K562 (cell line): Measurements from ENCODE around the gene ZBTB20.

ENCODE experiments used
- BRF1 ChIP-seq: IDR thresholded peaks from 3 replicates; pipeline ENCODE4 v1.6.1; 2011; ENCODE audit warnings: borderline replicate concordance, mild to moderate bottlenecking; ENCODE audit not compliant: insufficient read length; ENCODE audit errors: extremely low read depth
- ZC3H8 ChIP-seq: fragments of 450-650 bp; IDR thresholded peaks from 2 replicates; pipeline ENCODE4 v1.6.1; 2017
- TF ChIP-seq, protein P1 (sequence below), 3 experiments: IDR thresholded peaks in 2 of 3; conservative IDR thresholded peaks in 1 of 3; 2 replicates each; pipeline ENCODE4 v1.5.1; 2011 to 2012; ENCODE audit warnings: low read length in 3 of 3, mild to moderate bottlenecking in 3 of 3, control low read depth in 2 of 3, improper control_type of control experiment in 1 of 3, inconsistent platforms in 1 of 3, low read depth in 1 of 3, mixed read lengths in 1 of 3, moderate library complexity in 1 of 3; ENCODE audit not compliant: insufficient read depth in 2 of 3

DNA sequence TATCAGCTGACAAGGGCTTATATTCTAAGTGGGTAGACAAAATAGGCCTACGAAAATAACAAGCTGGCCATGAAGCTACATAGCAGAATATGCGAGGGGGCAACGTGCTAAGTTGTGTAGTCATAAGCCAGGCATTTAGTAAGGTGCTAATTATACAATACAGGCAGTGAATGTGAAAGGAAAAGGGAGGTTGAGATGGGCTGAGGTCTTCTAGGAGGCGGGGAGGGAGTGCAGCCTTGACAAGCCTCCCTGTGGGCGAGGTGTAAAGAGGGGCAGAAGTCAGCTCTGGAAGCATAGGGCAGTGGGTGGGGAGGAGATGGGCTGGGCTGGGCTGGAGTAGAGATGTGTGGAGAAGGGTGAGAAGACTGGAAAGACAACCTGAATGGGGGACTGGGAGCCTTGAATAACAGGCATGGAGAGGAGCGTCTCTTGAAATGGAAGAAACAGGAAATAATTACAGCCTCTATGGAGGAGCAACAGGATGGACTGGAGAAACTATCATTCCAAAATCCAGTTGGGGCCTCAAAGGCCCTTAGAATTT, 852.1 kb downstream of the ZBTB20 start:
- TF ChIP-seq BRF1 (no peak), ZC3H8 (no peak)
- TF ChIP-seq, protein P1, sequence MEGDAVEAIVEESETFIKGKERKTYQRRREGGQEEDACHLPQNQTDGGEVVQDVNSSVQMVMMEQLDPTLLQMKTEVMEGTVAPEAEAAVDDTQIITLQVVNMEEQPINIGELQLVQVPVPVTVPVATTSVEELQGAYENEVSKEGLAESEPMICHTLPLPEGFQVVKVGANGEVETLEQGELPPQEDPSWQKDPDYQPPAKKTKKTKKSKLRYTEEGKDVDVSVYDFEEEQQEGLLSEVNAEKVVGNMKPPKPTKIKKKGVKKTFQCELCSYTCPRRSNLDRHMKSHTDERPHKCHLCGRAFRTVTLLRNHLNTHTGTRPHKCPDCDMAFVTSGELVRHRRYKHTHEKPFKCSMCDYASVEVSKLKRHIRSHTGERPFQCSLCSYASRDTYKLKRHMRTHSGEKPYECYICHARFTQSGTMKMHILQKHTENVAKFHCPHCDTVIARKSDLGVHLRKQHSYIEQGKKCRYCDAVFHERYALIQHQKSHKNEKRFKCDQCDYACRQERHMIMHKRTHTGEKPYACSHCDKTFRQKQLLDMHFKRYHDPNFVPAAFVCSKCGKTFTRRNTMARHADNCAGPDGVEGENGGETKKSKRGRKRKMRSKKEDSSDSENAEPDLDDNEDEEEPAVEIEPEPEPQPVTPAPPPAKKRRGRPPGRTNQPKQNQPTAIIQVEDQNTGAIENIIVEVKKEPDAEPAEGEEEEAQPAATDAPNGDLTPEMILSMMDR (IDR thresholded peaks at IDR 0.05 in 2 of 3, conservative IDR thresholded peaks at IDR 0.05 in 1 of 3; ENCODE audit: insufficient read depth in 2 of 3, low read depth in 1 of 3, low read length in 3 of 3): no peak
